K562 (cell line): ENCODE data around the gene LRFN2. TPM values are rescaled to one million over a fixed set of nuclear protein-coding genes. Genes with fewer than 3 reads are reported as not detected.

Experiments
- ATAC-seq: fragments of 200-7000 bp; cut with Tn5 transposase; 3 replicates; pipeline ENCODE4 v1.9.1; 2020; ENCODE audit warnings: moderate library complexity
- BruUV-seq: library from RNA; stranded (reverse); fragments of 400-500 nt; replicated peaks from 2 replicates; lab custom pipeline; 2021; lab: Mats Ljungman, UMichigan
- CTCF ChIA-PET: fragments of 300-600 bp; formaldehyde crosslinking; extraction: SDS; loops from one replicate; lab custom pipeline; 2021; ENCODE audit warnings: low intra/inter-chr PET ratio; lab: Yijun Ruan, JAX
- POLR2A ChIA-PET: fragments of 300-600, 350-650 bp; sonication (Branson Sonifier 250); formaldehyde crosslinking; extraction: SDS; loops from one replicate; lab custom pipeline; 2021; ENCODE audit warnings: antibody characterized with exemption, inconsistent platforms; lab: Yijun Ruan, JAX
- DNase-seq, 4 experiments: peaks; one replicate each; pipeline versions ENCODE4 v3.0.0 to v3.0.0-alpha.2; 2011 to 2018; ENCODE audit warnings: low spot score in 3 of 4, mixed read lengths in 3 of 4; ENCODE audit errors: extremely low read depth in 1 of 4
- FAIRE-seq: peaks from 2 replicates; lab custom pipeline; 2011; peaks lifted over from hg19 to GRCh38; lab: Jason Lieb, UNC
- H2AFZ ChIP-seq: 2 replicates; pipeline ENCODE4 v1.6.0; 2011; ENCODE audit warnings: low read depth, low read length, control low read depth, inconsistent platforms
- H3K27ac ChIP-seq: fragments of 200-600 bp; 3 replicates; pipeline ENCODE4 v1.8.0; 2011; ENCODE audit warnings: low read depth, mild to moderate bottlenecking, control low read depth, inconsistent platforms, low read length, moderate library complexity, mixed read lengths; ENCODE audit errors: extremely low read depth
- H3K27me3 ChIP-seq, 2 experiments: fragments of 300-600 bp in 1 of 2; 2 replicates in 1 of 2; 3 replicates in 1 of 2; pipeline versions ENCODE4 v1.6.0 to v1.8.0; 2011; ENCODE audit warnings: inconsistent platforms in 2 of 2, low read length in 2 of 2, mild to moderate bottlenecking in 1 of 2, mixed read lengths in 1 of 2, moderate library complexity in 1 of 2; ENCODE audit not compliant: control insufficient read depth in 2 of 2, insufficient read depth in 2 of 2
- H3K36me3 ChIP-seq: fragments of 300-600 bp; 3 replicates; pipeline ENCODE4 v1.8.0; 2011; ENCODE audit warnings: mild to moderate bottlenecking, low read length, inconsistent platforms; ENCODE audit not compliant: control insufficient read depth, insufficient read depth
- H3K4me1 ChIP-seq, 2 experiments: fragments of 200-600 bp in 1 of 2; replicated peaks in 1 of 2; 2 replicates in 1 of 2; 3 replicates in 1 of 2; pipeline versions ENCODE4 v1.5.1 to v1.8.0; 2011; ENCODE audit warnings: inconsistent platforms in 2 of 2, low read length in 2 of 2, mild to moderate bottlenecking in 1 of 2, mixed read lengths in 1 of 2, moderate library complexity in 1 of 2; ENCODE audit not compliant: control insufficient read depth in 2 of 2, insufficient read depth in 2 of 2
- H3K4me2 ChIP-seq: 2 replicates; pipeline ENCODE4 v1.6.1; 2011; ENCODE audit warnings: low read length, control low read depth, inconsistent platforms, mixed read lengths; ENCODE audit not compliant: insufficient read depth
- H3K4me3 ChIP-seq: fragments of 200-600 bp; sonication (generic), shearing (Covaris generic); 2 replicates; pipeline ENCODE4 v1.5.1; 2016; ENCODE audit warnings: control low read depth, inconsistent platforms
- H3K79me2 ChIP-seq: fragments of 200-600 bp; 3 replicates; pipeline ENCODE4 v1.8.0; 2011; ENCODE audit warnings: low read length, inconsistent platforms; ENCODE audit not compliant: control insufficient read depth, insufficient read depth
- H3K9ac ChIP-seq, 2 experiments: 2 replicates each; pipeline versions ENCODE4 v1.6.0 to v1.6.1; 2011; ENCODE audit warnings: low read depth in 2 of 2, low read length in 2 of 2, control low read depth in 1 of 2, inconsistent platforms in 1 of 2, mild to moderate bottlenecking in 1 of 2, mixed read lengths in 1 of 2; ENCODE audit not compliant: insufficient read depth in 1 of 2
- H3K9me1 ChIP-seq: one replicate; pipeline ENCODE4 v1.6.0; 2011; ENCODE audit warnings: inconsistent platforms, mild to moderate bottlenecking, low read length, moderate library complexity; ENCODE audit not compliant: control insufficient read depth, insufficient read depth
- H3K9me3 ChIP-seq: replicated peaks from 2 replicates; pipeline ENCODE4 v1.5.1; 2011; ENCODE audit warnings: low read depth, low read length, inconsistent platforms; ENCODE audit not compliant: control insufficient read depth, insufficient read depth
- H4K20me1 ChIP-seq: replicated peaks from 2 replicates; pipeline ENCODE4 v1.6.1; 2011; ENCODE audit warnings: low read length, inconsistent platforms, mixed read lengths; ENCODE audit not compliant: control insufficient read depth, insufficient read depth
- ETS1 ChIP-seq: conservative IDR thresholded peaks from 2 replicates; pipeline ENCODE4 v1.6.1; 2011; ENCODE audit warnings: low read depth, mild to moderate bottlenecking, low read length; ENCODE audit not compliant: control insufficient read depth
- OTX1 ChIP-seq: fragments of 450-650 bp; formaldehyde crosslinking; IDR thresholded peaks from 2 replicates; pipeline ENCODE4 v1.4.0; 2022; ENCODE audit warnings: mild to moderate bottlenecking
- PHTF2 ChIP-seq: fragments of 250-450 bp; sonication (Bioruptor Pico); IDR thresholded peaks from 2 replicates; pipeline ENCODE4 v1.5.0; 2021; ENCODE audit warnings: mild to moderate bottlenecking
- RB1 ChIP-seq: fragments of 450-650 bp; IDR thresholded peaks from 2 replicates; pipeline ENCODE4 v1.6.1; 2017; ENCODE audit warnings: low read depth, mild to moderate bottlenecking
- ZKSCAN3 ChIP-seq: fragments of 250-450 bp; sonication (Bioruptor Pico); IDR thresholded peaks from 2 replicates; pipeline ENCODE4 v1.4.0; 2020
- ZNF280A ChIP-seq: fragments of 450-650 bp; IDR thresholded peaks from 2 replicates; pipeline ENCODE4 v1.6.1; 2018; ENCODE audit warnings: mild to moderate bottlenecking, low read depth; ENCODE audit not compliant: partially characterized antibody
- ZNF785 ChIP-seq: fragments of 250-450 bp; sonication (Bioruptor Pico); IDR thresholded peaks from 2 replicates; pipeline ENCODE4 v1.4.0; 2020; ENCODE audit warnings: mild to moderate bottlenecking
- WGBS: fragments of 100-300 bp; shearing (Covaris generic); methylation state at CpG from one replicate; pipeline ENCODE4 v1.1.6; 2016; ENCODE audit warnings: low coverage, mixed read lengths; ENCODE audit not compliant: insufficient coverage; ENCODE audit errors: missing lambda C conversion rate; 5-methylcytosine and 5-hydroxymethylcytosine counted together
- in situ Hi-C: fragments of 300-500 bp; cut with MboI; formaldehyde crosslinking; loops from 4 replicates; pipeline ENCODE4 v1.15.0; 2018; ENCODE audit warnings: inconsistent platforms, mixed read lengths
- intact Hi-C: fragments of 100-400 bp; cut with micrococcal nuclease; formaldehyde crosslinking; loops from 2 replicates; pipeline ENCODE4 v1.14.2; 2022
- polyA plus RNA-seq, 8 experiments: library from polyadenylated mRNA; depleted of rRNA in 4 of 8; stranded (reverse) in 5 of 8; unstranded in 3 of 8; fragments of >200 nt; fragmentation: Nextera tagmentation in 2 of 8; fragmentation: Illumina TruSeq in 1 of 8; extraction: Ambion mirVana in 2 of 8; extraction: Trizol in 1 of 8; gene quantifications; 2 replicates each; pipeline versions ENCODE4 v1.2.1 to v1.2.3, GENCODE V29; 2011 to 2014; ENCODE audit warnings: inconsistent platforms in 1 of 8, missing spikeins in 1 of 8
- total RNA-seq, 7 experiments: library from RNA; depleted of rRNA in 6 of 7; stranded (reverse); fragments of >200 nt in 6 of 7; fragmentation: Illumina TruSeq in 2 of 7; extraction: Trizol in 2 of 7; gene quantifications; 2 replicates each; pipeline versions ENCODE4 v1.2.1 to v1.2.3, GENCODE V29; 2011 to 2021; ENCODE audit warnings: low replicate concordance in 1 of 7
- TF ChIP-seq, protein P1 (sequence below): sonication (generic); formaldehyde crosslinking; IDR thresholded peaks from 2 replicates; pipeline ENCODE4 v1.8.0; 2022; ENCODE audit warnings: missing genetic modification reagents, mild to moderate bottlenecking, borderline replicate concordance

The LRFN2 gene
- total and polyA plus RNA-seq, 9 of the 15 experiments (the other 6 are each of a cell fraction or from before 2014, with no cell fraction given): not detected

DNA sequence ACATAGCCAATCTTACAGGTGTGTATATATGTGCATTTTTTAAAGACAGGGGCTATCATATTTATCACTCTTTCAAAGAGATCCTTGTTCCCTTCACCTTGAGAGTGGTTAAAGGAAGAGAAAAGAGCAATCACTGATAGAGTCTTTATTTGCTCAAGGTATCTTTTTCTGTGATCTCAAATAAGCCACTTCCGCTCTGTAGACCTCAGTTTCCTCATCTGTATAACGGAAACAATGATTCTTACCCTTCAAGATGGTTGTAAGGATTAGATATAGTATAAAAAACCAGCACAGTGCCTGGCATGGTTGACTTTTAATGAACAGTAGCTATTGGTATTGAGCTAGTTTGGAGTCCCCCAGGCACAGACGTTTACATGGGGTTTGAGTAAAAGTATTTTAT, 10.1 kb upstream of the LRFN2 start:
- ChIA-PET POLR2A (interaction anchor here (0.7 kb wide), 1 partner anchor 393 kb away, joined by 3 read pairs; no protein-coding TSS in a partner anchor), CTCF (no interaction called here)
- Histone ChIP-seq H3K9me1 (no peaks in the 10 kb centered on the region), H3K9me3 (no peaks in the 10 kb centered on the region), H3K27ac (no peak overlapping the region), H3K4me3 (no peak overlapping the region), H4K20me1 (0 out of 2 replicates have a peak, but pooled peaks cover 3% of the 10 kb centered on the region), H3K4me2 (no peak overlapping the region), H2AFZ (no peak overlapping the region), H3K27me3 (peaks cover 5 to 15% of the 10 kb centered on the region in 2 experiments; a peak in 3 of 5 replicates), H3K9ac (no peak overlapping the region), H3K79me2 (no peaks in the 10 kb centered on the region), H3K36me3 (no peaks in the 10 kb centered on the region), H3K4me1 (no peaks in the 10 kb centered on the region)
- 0% methylated on average over 3 of the region's 3 CpGs for WGBS
- no peak for FAIRE-seq
- intact Hi-C loops: no loop called here
- no peak for DNase-seq
- in situ Hi-C loops: no loop called here
- no peak for ATAC-seq
- no TSS peak for BruUV-seq
- TF ChIP-seq, protein P1, sequence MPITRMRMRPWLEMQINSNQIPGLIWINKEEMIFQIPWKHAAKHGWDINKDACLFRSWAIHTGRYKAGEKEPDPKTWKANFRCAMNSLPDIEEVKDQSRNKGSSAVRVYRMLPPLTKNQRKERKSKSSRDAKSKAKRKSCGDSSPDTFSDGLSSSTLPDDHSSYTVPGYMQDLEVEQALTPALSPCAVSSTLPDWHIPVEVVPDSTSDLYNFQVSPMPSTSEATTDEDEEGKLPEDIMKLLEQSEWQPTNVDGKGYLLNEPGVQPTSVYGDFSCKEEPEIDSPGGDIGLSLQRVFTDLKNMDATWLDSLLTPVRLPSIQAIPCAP (CRISPR knock-in tag): no peak
- TF ChIP-seq ZNF280A: no peak
- TF ChIP-seq ETS1: no peak
- no peak for TF ChIP-seq ZKSCAN3 (CRISPR knock-in tag)
- TF ChIP-seq ZNF785 (CRISPR knock-in tag): no peak
- TF ChIP-seq PHTF2: no peak
- no peak for TF ChIP-seq RB1
- TF ChIP-seq OTX1 (CRISPR knock-in tag): no peak
